Measurements from ENCODE around the gene E2F6.

The E2F6 gene

GRCh38 chr2:11465485-11466306, at the start of gene E2F6:
Gene E2F6, minus strand, starts transcription at chr2:11466161. Its CDS starts 282 bp downstream, at chr2:11465879.
- DNase-seq, result peak; percentile 97

- no peak for DNase-seq
These were observed 49.6 kb upstream of the E2F6 start for GRCh38 chr2:11515490-11515981.

GRCh38 chr2:11514904-11515303, 48.9 kb upstream of the E2F6 start:
- DNase-seq, result no peak

- no peak for DNase-seq
These were observed 48.2 kb upstream of the E2F6 start for GRCh38 chr2:11514081-11514730.

- DNase-seq, result no peak
These were observed 47.4 kb upstream of the E2F6 start for GRCh38 chr2:11513319-11513718.

- no peak for DNase-seq
These were observed 46.5 kb upstream of the E2F6 start for GRCh38 chr2:11512431-11512830.

- no peak for DNase-seq
These were observed 43.8 kb upstream of the E2F6 start for GRCh38 chr2:11509657-11510360.

- no peak for DNase-seq
These were observed 42.3 kb upstream of the E2F6 start for GRCh38 chr2:11508279-11508678.

- DNase-seq, result no peak
These were observed 41.6 kb upstream of the E2F6 start for GRCh38 chr2:11507517-11507916.

- DNase-seq, result no peak
These were observed 40.6 kb upstream of the E2F6 start for GRCh38 chr2:11506611-11506969.

GRCh38 chr2:11505652-11506610, 40.0 kb upstream of the E2F6 start:
- DNase-seq, result no peak

- DNase-seq, result no peak
These were observed 37.5 kb upstream of the E2F6 start for GRCh38 chr2:11503354-11503927.

- DNase-seq, result peak; percentile 70
These were observed 36.9 kb upstream of the E2F6 start for GRCh38 chr2:11502740-11503292.

GRCh38 chr2:11500702-11501303, 34.8 kb upstream of the E2F6 start:
- DNase-seq, result peak; percentile 84

GRCh38 chr2:11499081-11499743, 33.3 kb upstream of the E2F6 start:
- DNase-seq, result peak; percentile 42

- peak; percentile 72 for DNase-seq
These were observed 32.6 kb upstream of the E2F6 start for GRCh38 chr2:11498543-11499034.

GRCh38 chr2:11495844-11496681, 30.1 kb upstream of the E2F6 start:
- no peak for DNase-seq

- DNase-seq, result no peak
These were observed 28.3 kb upstream of the E2F6 start for GRCh38 chr2:11494310-11494709.

GRCh38 chr2:11493282-11493681, 27.3 kb upstream of the E2F6 start:
- no peak for DNase-seq

GRCh38 chr2:11492720-11493119, 26.8 kb upstream of the E2F6 start:
- no peak for DNase-seq
